GM21360 (cell line): ENCODE measurements around the gene TRAF4.
A peak's percentile ranks its signal among the peaks of the same experiment; 100 is the strongest.

Experiments used
- ATAC-seq: cut with Tn5 transposase; IDR thresholded peaks from one replicate; pipeline ENCODE4 v1.9.1; 2021; ENCODE audit warnings: mild to moderate bottlenecking, moderate library complexity; ENCODE audit not compliant: unreplicated experiment

TRAF4 gene

GRCh38 chr17:28747051-28747691, 3.4 kb downstream of the TRAF4 start:
- no peak for ATAC-seq

- ATAC-seq, result no peak
Observed at GRCh38 chr17:28747801-28748750, 4.3 kb downstream of the TRAF4 start.

GRCh38 chr17:28748852-28749515, 5.2 kb downstream of the TRAF4 start:
- no peak for ATAC-seq

- no peak for ATAC-seq
Observed at GRCh38 chr17:28749516-28750177, 5.8 kb downstream of the TRAF4 start.

GRCh38 chr17:28750178-28751047, 6.6 kb downstream of the TRAF4 start:
- peak; percentile 47 for ATAC-seq

GRCh38 chr17:28751600-28752366, 8.0 kb downstream of the TRAF4 start:
- no peak for ATAC-seq

GRCh38 chr17:28755486-28755885, 11.7 kb downstream of the TRAF4 start:
- no peak for ATAC-seq

GRCh38 chr17:28756049-28756804, 12.4 kb downstream of the TRAF4 start:
- no peak for ATAC-seq

GRCh38 chr17:28758411-28759121, 14.8 kb downstream of the TRAF4 start:
- no peak for ATAC-seq

GRCh38 chr17:28759256-28759865, 15.6 kb downstream of the TRAF4 start:
- no peak for ATAC-seq

- ATAC-seq, result no peak
Observed at GRCh38 chr17:28760601-28761562, 17.1 kb downstream of the TRAF4 start.

GRCh38 chr17:28763137-28763799, 19.5 kb downstream of the TRAF4 start:
- ATAC-seq, result no peak

GRCh38 chr17:28763804-28764266, 20.0 kb downstream of the TRAF4 start:
- no peak for ATAC-seq

- ATAC-seq, result no peak
Observed at GRCh38 chr17:28765038-28765437, 21.2 kb downstream of the TRAF4 start.

GRCh38 chr17:28773736-28774135, 29.9 kb downstream of the TRAF4 start:
- no peak for ATAC-seq

- no peak for ATAC-seq
Observed at GRCh38 chr17:28774206-28774605, 30.4 kb downstream of the TRAF4 start.
